Suprapubic skin (tissue), 4 donors: ENCODE results near the gene MCIDAS. TPM values are rescaled to one million over a fixed set of nuclear protein-coding genes. Genes with fewer than 3 reads are reported as not detected.

ENCODE experiments used
- DNase-seq, 2 donors: peaks; one replicate each; pipeline ENCODE4 v3.0.0-alpha.2; 2019; ENCODE audit warnings: low spot score in 2 of 2
- H3K27ac ChIP-seq: fragments of 200-600 bp; sonication (generic); one replicate; pipeline ENCODE4 v1.5.1; 2019
- H3K27me3 ChIP-seq: fragments of 200-600 bp; sonication (generic); one replicate; pipeline ENCODE4 v1.5.1; 2019
- H3K36me3 ChIP-seq: fragments of 200-600 bp; sonication (generic); one replicate; pipeline ENCODE4 v1.5.1; 2019
- H3K4me1 ChIP-seq: fragments of 200-600 bp; sonication (generic); one replicate; pipeline ENCODE4 v1.5.1; 2019
- H3K4me3 ChIP-seq: fragments of 200-600 bp; sonication (generic); one replicate; pipeline ENCODE4 v1.5.1; 2019; ENCODE audit warnings: mild to moderate bottlenecking
- H3K9me3 ChIP-seq: fragments of 200-600 bp; sonication (generic); one replicate; pipeline ENCODE4 v1.5.1; 2019
- EP300 ChIP-seq: sonication (generic); formaldehyde crosslinking; IDR thresholded peaks from one replicate; pipeline ENCODE4 v1.6.1; 2017; ENCODE audit warnings: antibody characterized with exemption
- POLR2A ChIP-seq, 2 donors: fragments of 450-650 bp; IDR thresholded peaks; one replicate each; pipeline ENCODE4 v1.6.1; 2017; ENCODE audit warnings: antibody characterized with exemption in 2 of 2, mild to moderate bottlenecking in 2 of 2, moderate library complexity in 2 of 2
- POLR2AphosphoS5 ChIP-seq, 3 donors: sonication (generic); formaldehyde crosslinking; IDR thresholded peaks; one replicate each; pipeline ENCODE4 v1.6.1; 2017; ENCODE audit warnings: antibody characterized with exemption in 3 of 3
- WGBS: methylation state at CpG from one replicate; pipeline ENCODE4 v1.1.5; 2018; 5-methylcytosine and 5-hydroxymethylcytosine counted together
- total RNA-seq, 4 donors: library from RNA; depleted of rRNA; stranded (reverse); fragments of >200 nt; gene quantifications; one replicate each; pipeline ENCODE4 v1.1.0, GENCODE V29; 2016
- TF ChIP-seq, protein P1 (sequence below), 2 donors: fragments of 200-600 bp in 1 of 2; fragments of 450-650 bp in 1 of 2; sonication (generic) in 1 of 2; IDR thresholded peaks; one replicate each; pipeline ENCODE4 v1.5.1; 2016 to 2019; ENCODE audit warnings: antibody characterized with exemption in 2 of 2, mild to moderate bottlenecking in 1 of 2, moderate library complexity in 1 of 2

Gene MCIDAS
- total RNA-seq, 4 donors from 2014 or later: not detected

DNA sequence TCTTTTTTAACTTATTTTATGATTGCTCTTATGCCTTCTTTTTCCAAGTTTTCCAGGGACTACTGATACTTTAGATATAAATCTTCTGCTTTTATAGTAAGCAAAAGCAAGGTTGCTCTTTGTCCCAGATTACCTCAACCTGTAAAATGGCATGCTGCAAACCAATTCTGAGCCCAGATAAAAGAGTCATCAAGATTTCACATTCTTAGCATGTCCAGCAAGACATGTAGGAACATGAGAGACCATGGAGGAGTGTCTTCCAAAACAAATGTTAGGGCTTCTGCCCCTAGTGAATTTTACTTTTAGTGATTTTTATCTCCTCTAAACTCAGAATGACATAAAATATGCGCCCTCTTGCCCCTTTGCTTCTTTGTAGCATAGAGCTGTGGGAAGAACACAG lies 47.1 kb downstream of the MCIDAS start:
- DNase-seq: no peak
- H3K36me3 ChIP-seq: no peaks in the 10 kb centered on the region
- TF ChIP-seq, protein P1, sequence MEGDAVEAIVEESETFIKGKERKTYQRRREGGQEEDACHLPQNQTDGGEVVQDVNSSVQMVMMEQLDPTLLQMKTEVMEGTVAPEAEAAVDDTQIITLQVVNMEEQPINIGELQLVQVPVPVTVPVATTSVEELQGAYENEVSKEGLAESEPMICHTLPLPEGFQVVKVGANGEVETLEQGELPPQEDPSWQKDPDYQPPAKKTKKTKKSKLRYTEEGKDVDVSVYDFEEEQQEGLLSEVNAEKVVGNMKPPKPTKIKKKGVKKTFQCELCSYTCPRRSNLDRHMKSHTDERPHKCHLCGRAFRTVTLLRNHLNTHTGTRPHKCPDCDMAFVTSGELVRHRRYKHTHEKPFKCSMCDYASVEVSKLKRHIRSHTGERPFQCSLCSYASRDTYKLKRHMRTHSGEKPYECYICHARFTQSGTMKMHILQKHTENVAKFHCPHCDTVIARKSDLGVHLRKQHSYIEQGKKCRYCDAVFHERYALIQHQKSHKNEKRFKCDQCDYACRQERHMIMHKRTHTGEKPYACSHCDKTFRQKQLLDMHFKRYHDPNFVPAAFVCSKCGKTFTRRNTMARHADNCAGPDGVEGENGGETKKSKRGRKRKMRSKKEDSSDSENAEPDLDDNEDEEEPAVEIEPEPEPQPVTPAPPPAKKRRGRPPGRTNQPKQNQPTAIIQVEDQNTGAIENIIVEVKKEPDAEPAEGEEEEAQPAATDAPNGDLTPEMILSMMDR (IDR thresholded peaks at IDR 0.05): no peak
- no peak for TF ChIP-seq EP300

DNA sequence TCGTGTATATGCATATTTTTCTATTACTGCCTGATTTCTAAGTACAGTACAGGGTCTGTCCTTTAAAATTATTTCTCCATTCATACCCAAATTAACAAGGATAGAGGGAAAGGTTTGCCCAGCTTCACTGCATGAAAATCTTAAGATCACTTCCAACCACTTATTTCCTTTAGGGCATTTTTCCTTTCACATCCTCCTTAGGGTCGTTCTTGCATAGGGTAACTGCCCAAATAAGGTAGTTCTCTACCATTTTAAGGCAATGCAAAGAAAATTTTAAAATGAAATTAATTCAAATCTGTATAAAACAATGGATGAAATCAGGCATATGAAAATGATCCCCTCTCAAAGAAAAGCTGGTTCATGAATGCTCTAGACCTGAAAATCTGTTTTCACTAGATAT lies 50.0 kb downstream of the MCIDAS start:
- H3K27me3 ChIP-seq: peaks cover 74% of the 10 kb centered on the region
- 20% methylated on average over 2 of the region's 2 CpGs for WGBS
- TF ChIP-seq, protein P1 (IDR thresholded peaks at IDR 0.05): no peak
- TF ChIP-seq EP300 (no peak), POLR2AphosphoS5 (IDR thresholded peaks at IDR 0.05) (no peak), POLR2A (IDR thresholded peaks at IDR 0.05) (no peak)
- H3K27ac ChIP-seq: no peak overlapping the region
- no peaks in the 10 kb centered on the region for H3K9me3 ChIP-seq
- H3K4me3 ChIP-seq: no peak overlapping the region
- H3K36me3 ChIP-seq: no peaks in the 10 kb centered on the region
- no peak for DNase-seq
- H3K4me1 ChIP-seq: peaks cover 31% of the 10 kb centered on the region

More for the DNA sequence above, 47.1 kb downstream of the MCIDAS start:
- Histone ChIP-seq H3K9me3 (no peaks in the 10 kb centered on the region), H3K27ac (no peak overlapping the region), H3K4me3 (no peak overlapping the region), H3K27me3 (peaks cover 69% of the 10 kb centered on the region), H3K4me1 (peaks cover 14% of the 10 kb centered on the region)
- WGBS: 79% methylated on average over 1 of the region's 1 CpG

DNA sequence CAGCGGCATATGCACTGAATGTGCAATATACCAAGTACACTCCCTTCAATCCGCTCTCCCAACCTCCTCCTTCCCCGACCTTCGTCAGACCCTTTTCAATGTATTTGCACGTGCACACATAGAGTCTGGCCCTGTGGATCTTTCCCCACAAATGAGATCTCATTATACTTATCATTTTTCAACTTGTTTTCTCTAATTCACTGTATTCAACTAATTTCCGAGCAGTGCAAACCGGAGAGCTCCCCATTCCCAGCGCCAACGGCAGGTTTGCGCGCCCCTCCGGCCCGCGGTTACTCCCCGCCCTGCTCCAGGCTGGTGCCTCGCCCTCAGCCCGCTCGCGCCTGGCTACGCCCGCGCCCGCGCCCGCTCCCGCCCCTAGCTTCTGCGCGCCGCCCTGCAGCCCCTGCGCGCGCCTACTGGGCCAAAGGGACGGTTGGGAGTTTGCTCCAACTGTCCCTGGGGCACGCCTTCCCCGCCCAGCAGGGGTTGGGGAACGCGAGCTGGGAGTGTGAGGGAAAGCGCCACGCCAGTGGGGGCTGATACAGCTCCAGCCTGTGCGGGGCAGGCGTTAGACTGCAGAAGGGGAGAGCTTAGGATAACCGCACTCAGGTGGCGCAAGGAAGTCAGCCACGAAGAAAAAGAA lies 50.8 kb downstream of the MCIDAS start:
- 3% methylated on average over 35 of the region's 44 CpGs for WGBS
- TF ChIP-seq, protein P1 (IDR thresholded peaks at IDR 0.05): peak in 1 of 2 donors; percentile 55
- TF ChIP-seq EP300 (no peak), POLR2AphosphoS5 (IDR thresholded peaks at IDR 0.05) (no peak)
- DNase-seq: no peak
- peaks cover 74% of the 10 kb centered on the region for H3K27me3 ChIP-seq
- H3K4me3 ChIP-seq: peak overlapping the region; percentile 47
- no peaks in the 10 kb centered on the region for H3K36me3 ChIP-seq
- no peak overlapping the region for H3K27ac ChIP-seq
- no peaks in the 10 kb centered on the region for H3K9me3 ChIP-seq
- H3K4me1 ChIP-seq: peaks cover 32% of the 10 kb centered on the region

DNA sequence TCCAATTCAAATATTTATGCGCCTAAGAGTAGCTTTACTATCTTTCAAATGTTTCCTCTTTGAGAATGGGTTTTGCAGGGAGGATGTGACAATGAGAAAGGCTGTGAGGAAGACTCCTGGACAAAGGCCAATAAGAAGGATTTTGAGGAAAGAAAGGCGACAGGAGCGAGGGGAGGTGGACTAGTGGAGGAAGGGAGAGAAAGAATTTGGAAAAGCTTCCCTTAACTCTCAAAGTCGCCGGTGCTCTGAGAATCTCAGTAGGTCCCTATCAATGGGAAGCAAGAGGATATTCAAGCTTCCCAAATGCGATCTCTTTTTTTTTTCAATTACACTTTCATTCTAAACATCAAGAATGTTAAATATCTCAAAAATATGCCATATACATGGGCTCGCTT lies 51.3 kb downstream of the MCIDAS start:
- H3K9me3 ChIP-seq: no peaks in the 10 kb centered on the region
- H3K27me3 ChIP-seq: peaks cover 74% of the 10 kb centered on the region
- H3K4me3 ChIP-seq: peak overlapping the region; percentile 47
- 11% methylated on average over 7 of the region's 7 CpGs for WGBS
- DNase-seq: no peak
- TF ChIP-seq, protein P1 (IDR thresholded peaks at IDR 0.05): no peak
- TF ChIP-seq POLR2A (IDR thresholded peaks at IDR 0.05): no peak
- no peak for TF ChIP-seq POLR2AphosphoS5 (IDR thresholded peaks at IDR 0.05)
- no peak for TF ChIP-seq EP300
- H3K4me1 ChIP-seq: peaks cover 32% of the 10 kb centered on the region
- no peak overlapping the region for H3K27ac ChIP-seq
- H3K36me3 ChIP-seq: no peaks in the 10 kb centered on the region

DNA sequence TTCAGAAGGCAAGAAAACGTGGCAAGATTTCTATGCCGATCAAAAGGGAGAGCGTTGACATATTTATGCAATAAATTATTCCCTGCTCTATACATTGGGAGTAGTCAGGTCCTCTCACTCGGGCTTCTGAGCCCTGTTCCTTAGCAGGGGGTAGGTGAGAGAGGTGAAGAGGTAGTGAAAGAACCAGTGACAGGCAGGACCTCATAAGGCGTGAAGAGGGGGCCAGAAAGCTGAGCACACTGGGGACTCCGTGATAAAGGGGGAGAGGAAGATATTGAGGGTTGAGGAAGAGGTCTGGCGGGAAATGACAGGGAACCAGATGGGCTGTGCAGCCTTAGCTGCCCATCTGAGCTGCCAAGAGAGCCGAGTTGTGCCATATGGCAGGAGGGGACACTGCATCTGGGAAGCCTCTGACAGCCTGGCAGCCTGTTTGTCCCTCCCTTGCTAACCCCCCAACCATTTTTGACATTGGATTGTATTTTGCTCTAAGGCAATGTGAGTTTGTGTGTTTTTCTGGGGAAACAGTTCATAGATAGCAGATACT lies 53.4 kb downstream of the MCIDAS start:
- no peaks in the 10 kb centered on the region for H3K36me3 ChIP-seq
- no peak overlapping the region for H3K27ac ChIP-seq
- H3K9me3 ChIP-seq: no peaks in the 10 kb centered on the region
- DNase-seq: no peak
- peaks cover 67% of the 10 kb centered on the region for H3K27me3 ChIP-seq
- 21% methylated on average over 8 of the region's 8 CpGs for WGBS
- peaks cover 32% of the 10 kb centered on the region for H3K4me1 ChIP-seq
- TF ChIP-seq POLR2AphosphoS5 (IDR thresholded peaks at IDR 0.05): no peak
- TF ChIP-seq POLR2A (IDR thresholded peaks at IDR 0.05): no peak
- no peak for TF ChIP-seq EP300
- TF ChIP-seq, protein P1 (IDR thresholded peaks at IDR 0.05): no peak
- H3K4me3 ChIP-seq: peak overlapping the region; percentile 56
